SK-N-SH (cell line): ENCODE results near the gene ZNF613.

Experiments used
- CTCF ChIP-seq: fragments of 200-600 bp; sonication (generic); IDR thresholded peaks from 2 replicates; pipeline ENCODE4 v1.6.1; 2017; ENCODE audit warnings: antibody characterized with exemption, mild to moderate bottlenecking, moderate library complexity
- EP300 ChIP-seq, 2 experiments: IDR thresholded peaks; 2 replicates each; pipeline versions ENCODE4 v1.4.0 to v1.6.1; 2012; ENCODE audit warnings: borderline replicate concordance in 1 of 2, low read depth in 1 of 2, low read length in 1 of 2
- NFIC ChIP-seq: IDR thresholded peaks from 2 replicates; pipeline ENCODE4 v1.4.0; 2012; ENCODE audit warnings: borderline replicate concordance
- POLR2AphosphoS5 ChIP-seq: IDR thresholded peaks from 2 replicates; pipeline ENCODE4 v1.6.1; 2012; ENCODE audit warnings: low read depth, low read length
- SMC3 ChIP-seq: IDR thresholded peaks from 2 replicates; pipeline ENCODE4 v1.6.1; 2012; ENCODE audit warnings: low read depth, low read length, improper control_type of control experiment
- TCF12 ChIP-seq: IDR thresholded peaks from 2 replicates; pipeline ENCODE4 v1.4.0; 2012

DNA sequence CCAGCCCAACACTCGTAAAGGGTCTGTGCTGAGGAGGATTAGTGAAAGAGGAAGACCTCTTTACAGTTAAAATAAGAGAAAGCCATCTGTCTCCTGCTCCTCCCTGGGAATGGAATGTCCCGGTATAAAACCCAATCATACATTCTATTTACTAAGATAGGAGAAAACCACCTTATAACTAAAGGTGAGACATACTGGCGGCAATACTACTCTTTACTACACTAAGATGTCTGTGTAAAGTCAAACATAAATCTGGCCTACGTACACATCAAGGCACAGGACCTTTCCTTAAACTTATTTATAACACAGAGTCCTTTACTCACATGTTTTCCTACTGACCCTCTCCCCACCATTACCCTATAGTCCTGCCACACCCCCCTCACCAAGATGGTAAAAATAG lies 56.1 kb downstream of the ZNF613 start:
- TF ChIP-seq POLR2AphosphoS5 (no peak), CTCF (no peak), EP300 (IDR thresholded peaks at IDR 0.05; ENCODE audit: borderline replicate concordance in 1 of 2, low read depth in 1 of 2, low read length in 1 of 2) (no peak), SMC3 (no peak), NFIC (no peak), TCF12 (no peak)
